DND-41 (cell line): ENCODE data around the gene HOXC4.
"Not testable (repeated sequence)": the region's sequence is repeated elsewhere in the genome, so short reads cannot be mapped to it uniquely, and the experiment has no call there.

Experiments used
- ATAC-seq: fragments of 200-7000 bp; cut with Tn5 transposase; 3 replicates; pipeline ENCODE4 v1.9.1; 2021; ENCODE audit warnings: low read depth; ENCODE audit not compliant: insufficient read depth
- DNase-seq: peaks from one replicate; pipeline ENCODE4 v3.0.0-alpha.2; 2020
- H2AFZ ChIP-seq: 2 replicates; pipeline ENCODE4 v1.6.0; 2012; ENCODE audit warnings: low read depth, low read length
- H3K27ac ChIP-seq: 2 replicates; pipeline ENCODE4 v1.5.1; 2012; ENCODE audit warnings: low read length, inconsistent platforms
- H3K27me3 ChIP-seq: fragments of 200-600 bp; sonication (generic); 2 replicates; pipeline ENCODE4 v1.6.0; 2012; ENCODE audit warnings: low read length, mild to moderate bottlenecking, inconsistent platforms; ENCODE audit not compliant: insufficient read depth, poor library complexity
- H3K36me3 ChIP-seq: 2 replicates; pipeline ENCODE4 v1.5.1; 2012; ENCODE audit warnings: low read length, inconsistent platforms; ENCODE audit not compliant: insufficient read depth
- H3K4me1 ChIP-seq: 2 replicates; pipeline ENCODE4 v1.5.1; 2012; ENCODE audit warnings: mild to moderate bottlenecking, low read length; ENCODE audit not compliant: insufficient read depth
- H3K4me2 ChIP-seq: 2 replicates; pipeline ENCODE4 v1.6.0; 2012; ENCODE audit warnings: mild to moderate bottlenecking, moderate library complexity, low read length, inconsistent platforms; ENCODE audit not compliant: insufficient read depth
- H3K4me3 ChIP-seq, 2 experiments: fragments of 200-600 bp in 1 of 2; shearing (Covaris generic) in 1 of 2; 2 replicates each; pipeline ENCODE4 v1.5.1; 2012 to 2016; ENCODE audit warnings: inconsistent platforms in 2 of 2, low read length in 2 of 2, mild to moderate bottlenecking in 2 of 2, low read depth in 1 of 2, moderate library complexity in 1 of 2
- H3K79me2 ChIP-seq: 2 replicates; pipeline ENCODE4 v1.6.0; 2012; ENCODE audit warnings: low read length, inconsistent platforms; ENCODE audit not compliant: insufficient read depth
- H3K9ac ChIP-seq: 2 replicates; pipeline ENCODE4 v1.6.0; 2012; ENCODE audit warnings: low read depth, mild to moderate bottlenecking, inconsistent platforms, low read length, moderate library complexity
- H3K9me3 ChIP-seq: 2 replicates; pipeline ENCODE4 v1.5.1; 2012; ENCODE audit warnings: low read length, moderate library complexity, mild to moderate bottlenecking, inconsistent platforms; ENCODE audit not compliant: insufficient read depth, severe bottlenecking
- H4K20me1 ChIP-seq: 2 replicates; pipeline ENCODE4 v1.6.0; 2012; ENCODE audit warnings: low read length; ENCODE audit not compliant: insufficient read depth
- CTCF ChIP-seq: IDR thresholded peaks from 2 replicates; pipeline ENCODE4 v1.5.1; 2012; ENCODE audit warnings: borderline replicate concordance, low read length, moderate library complexity, mild to moderate bottlenecking; ENCODE audit not compliant: poor library complexity, severe bottlenecking; ENCODE audit errors: extremely low read depth
- EZH2 ChIP-seq: IDR thresholded peaks from 3 replicates; pipeline ENCODE4 v1.6.1; 2012; ENCODE audit warnings: borderline replicate concordance, low read depth, mild to moderate bottlenecking, moderate library complexity, low read length, inconsistent platforms; ENCODE audit not compliant: severe bottlenecking

Gene HOXC4

GRCh38 chr12:54079115-54079514, 25.5 kb downstream of the HOXC4 start:
- H2AFZ ChIP-seq, DNase-seq, H3K79me2 ChIP-seq, H4K20me1 ChIP-seq, H3K27ac ChIP-seq, H3K9ac ChIP-seq, H3K27me3 ChIP-seq, H3K36me3 ChIP-seq, H3K4me3 ChIP-seq, ATAC-seq, H3K9me3 ChIP-seq, H3K4me2 ChIP-seq: not testable (repeated sequence)
- H3K4me1 ChIP-seq, result peaks cover 22% of the 10 kb centered on the region

GRCh38 chr12:54080008-54080924, 26.6 kb downstream of the HOXC4 start:
- H2AFZ ChIP-seq, result 0 out of 2 replicates have a peak overlapping the region, but pooled peaks have one; percentile 19
- not testable (repeated sequence) for ATAC-seq, H3K36me3 ChIP-seq, H3K9me3 ChIP-seq, DNase-seq, H4K20me1 ChIP-seq, H3K79me2 ChIP-seq, H3K27me3 ChIP-seq
- H3K4me2 ChIP-seq, result peak overlapping the region; percentile 83; the same call in 1 of the 2 replicates
- H3K4me1 ChIP-seq, result peaks cover 22% of the 10 kb centered on the region
- H3K9ac ChIP-seq, result peak overlapping the region; percentile 78
- H3K4me3 ChIP-seq, result peak overlapping the region in 1 of 2 experiments; percentile 72; a peak in 1 of 4 replicates
- H3K27ac ChIP-seq, result peak overlapping the region; percentile 52; the same call in 1 of the 2 replicates

GRCh38 chr12:54081053-54081514, 27.4 kb downstream of the HOXC4 start:
- not testable (repeated sequence) for H3K79me2 ChIP-seq, H3K9me3 ChIP-seq, H3K27me3 ChIP-seq, H3K36me3 ChIP-seq, H4K20me1 ChIP-seq
- Histone ChIP-seq H3K4me3 (peak overlapping the region in 1 of 2 experiments; percentile 72; a peak in 3 of 4 replicates), H3K4me1 (peaks cover 22% of the 10 kb centered on the region), H3K9ac (peak overlapping the region; percentile 78), H3K4me2 (peak overlapping the region; percentile 83), H2AFZ (peak overlapping the region; percentile 77), H3K27ac (peak overlapping the region; percentile 90)
- ATAC-seq, result 0 out of 3 replicates have a peak, but pooled peaks have one; percentile 9
- DNase-seq, result peak; percentile 68

GRCh38 chr12:54081581-54082396, 28.2 kb downstream of the HOXC4 start:
- Histone ChIP-seq H3K27ac (peak overlapping the region; percentile 90), H3K9ac (peak overlapping the region; percentile 78)

GRCh38 chr12:54082397-54082892, 28.8 kb downstream of the HOXC4 start:
- H2AFZ ChIP-seq, result peak overlapping the region; percentile 79
- H3K9ac ChIP-seq, result peak overlapping the region; percentile 78
- H3K4me3 ChIP-seq, result peak overlapping the region; percentile 49 to 72
- ATAC-seq, result peak; percentile 77
- peaks cover 22% of the 10 kb centered on the region for H3K4me1 ChIP-seq
- TF ChIP-seq EZH2 (no peak), CTCF (no peak)
- H3K36me3 ChIP-seq, result no peaks in the 10 kb centered on the region
- H3K79me2 ChIP-seq, result peaks cover 3% of the 10 kb centered on the region; the same call in 1 of the 2 replicates
- H3K9me3 ChIP-seq, result no peaks in the 10 kb centered on the region
- peak overlapping the region; percentile 90 for H3K27ac ChIP-seq
- H4K20me1 ChIP-seq, result no peaks in the 10 kb centered on the region
- H3K27me3 ChIP-seq, result no peaks in the 10 kb centered on the region
- H3K4me2 ChIP-seq, result peak overlapping the region; percentile 83
- peak; percentile 70 for DNase-seq

More at GRCh38 chr12:54081581-54082396, 28.2 kb downstream of the HOXC4 start:
- H3K4me1 ChIP-seq, result peaks cover 22% of the 10 kb centered on the region
- ATAC-seq (peak; percentile 56; the same call in 1 of the 3 replicates), DNase-seq (peak; percentile 70)
- H3K79me2 ChIP-seq, H3K36me3 ChIP-seq, H3K27me3 ChIP-seq, H3K9me3 ChIP-seq, H4K20me1 ChIP-seq: not testable (repeated sequence)
- H3K4me2 ChIP-seq, result peak overlapping the region; percentile 83
- peak overlapping the region; percentile 49 to 72 for H3K4me3 ChIP-seq
- peak overlapping the region; percentile 84 for H2AFZ ChIP-seq

- not testable (repeated sequence) for H3K4me3 ChIP-seq, H3K79me2 ChIP-seq, H4K20me1 ChIP-seq, H3K4me1 ChIP-seq, H3K27me3 ChIP-seq, H3K4me2 ChIP-seq, DNase-seq, H3K27ac ChIP-seq, H3K9me3 ChIP-seq, H3K9ac ChIP-seq, H2AFZ ChIP-seq, H3K36me3 ChIP-seq, ATAC-seq
Measured at GRCh38 chr12:54088011-54088410, 34.4 kb downstream of the HOXC4 start.
